Lung (tissue), 12 donors: ENCODE data around the gene MMP24. TPM values are rescaled to one million over a fixed set of nuclear protein-coding genes. Genes with fewer than 3 reads are reported as not detected.

Experiments
- ATAC-seq: fragments of 200-7000 bp; cut with Tn5 transposase; one replicate; pipeline ENCODE4 v1.9.1; 2020; ENCODE audit warnings: moderate number of reproducible peaks; ENCODE audit not compliant: insufficient read depth, low FRiP score
- DNase-seq, 3 donors: peaks; one replicate each; pipeline ENCODE4 v3.0.0-alpha.2; 2013 to 2017
- H3K27ac ChIP-seq, 2 donors: one replicate each; pipeline ENCODE4 v1.5.1; 2013; ENCODE audit warnings: mild to moderate bottlenecking in 2 of 2, moderate library complexity in 2 of 2, control low read depth in 1 of 2, inconsistent platforms in 1 of 2, low read depth in 1 of 2, low read length in 1 of 2
- H3K27me3 ChIP-seq, 3 donors: one replicate each; pipeline ENCODE4 v1.5.1; 2013; ENCODE audit warnings: low read length in 2 of 3; ENCODE audit not compliant: control insufficient read depth in 3 of 3, insufficient read depth in 3 of 3
- H3K36me3 ChIP-seq, 4 donors: one replicate each; pipeline ENCODE4 v1.5.1; 2013; ENCODE audit warnings: low read length in 4 of 4, mild to moderate bottlenecking in 1 of 4, moderate library complexity in 1 of 4; ENCODE audit not compliant: control insufficient read depth in 4 of 4, insufficient read depth in 4 of 4
- H3K4me1 ChIP-seq, 5 donors: one replicate each; pipeline ENCODE4 v1.5.1; 2013; ENCODE audit warnings: low read length in 5 of 5, mild to moderate bottlenecking in 2 of 5, moderate library complexity in 1 of 5; ENCODE audit not compliant: control insufficient read depth in 5 of 5, insufficient read depth in 5 of 5
- H3K4me3 ChIP-seq: one replicate; pipeline ENCODE4 v1.5.1; 2013; ENCODE audit warnings: mild to moderate bottlenecking, control low read depth, moderate library complexity
- H3K9ac ChIP-seq, 2 donors: one replicate each; pipeline ENCODE4 v1.5.1; 2013; ENCODE audit warnings: low read length in 2 of 2, control low read depth in 1 of 2; ENCODE audit not compliant: insufficient read depth in 1 of 2
- H3K9me3 ChIP-seq, 4 donors: one replicate each; pipeline ENCODE4 v1.5.1; 2013; ENCODE audit warnings: low read length in 3 of 4, mild to moderate bottlenecking in 1 of 4, moderate library complexity in 1 of 4; ENCODE audit not compliant: control insufficient read depth in 4 of 4, insufficient read depth in 3 of 4
- WGBS, 2 donors: extraction: QIAGEN DNeasy Blood & Tissue Kit; methylation state at CpG; one replicate each; pipeline ENCODE4 v1.1.7; 2013; 5-methylcytosine and 5-hydroxymethylcytosine counted together
- polyA plus RNA-seq, 2 donors: library from polyadenylated mRNA; stranded (reverse); fragments of 200-250 nt; gene quantifications; one replicate each; pipeline ENCODE4 v1.2.1, GENCODE V29; 2013
- total RNA-seq, 2 donors: library from RNA; depleted of rRNA in 1 of 2; stranded (reverse); fragments of >200 nt in 1 of 2; gene quantifications; one replicate each; pipeline ENCODE4 v1.2.1, GENCODE V29; 2014 to 2021
- TF ChIP-seq, protein P1 (sequence below): IDR thresholded peaks from 2 replicates; pipeline ENCODE4 v1.5.1; 2012; ENCODE audit warnings: mild to moderate bottlenecking; ENCODE audit errors: control extremely low read depth, extremely low read depth
- donor health status: control.
- donor health status: control.
- donor health status: Bipolar disorder and iron deficiency.
- donor health status: healthy.
- donor health status: DM: yes; HTN: yes; CAD: no.

Gene MMP24
- total and polyA plus RNA-seq, 4 donors, result 2.3 to 10.1 (median 6.7) TPM

DNA sequence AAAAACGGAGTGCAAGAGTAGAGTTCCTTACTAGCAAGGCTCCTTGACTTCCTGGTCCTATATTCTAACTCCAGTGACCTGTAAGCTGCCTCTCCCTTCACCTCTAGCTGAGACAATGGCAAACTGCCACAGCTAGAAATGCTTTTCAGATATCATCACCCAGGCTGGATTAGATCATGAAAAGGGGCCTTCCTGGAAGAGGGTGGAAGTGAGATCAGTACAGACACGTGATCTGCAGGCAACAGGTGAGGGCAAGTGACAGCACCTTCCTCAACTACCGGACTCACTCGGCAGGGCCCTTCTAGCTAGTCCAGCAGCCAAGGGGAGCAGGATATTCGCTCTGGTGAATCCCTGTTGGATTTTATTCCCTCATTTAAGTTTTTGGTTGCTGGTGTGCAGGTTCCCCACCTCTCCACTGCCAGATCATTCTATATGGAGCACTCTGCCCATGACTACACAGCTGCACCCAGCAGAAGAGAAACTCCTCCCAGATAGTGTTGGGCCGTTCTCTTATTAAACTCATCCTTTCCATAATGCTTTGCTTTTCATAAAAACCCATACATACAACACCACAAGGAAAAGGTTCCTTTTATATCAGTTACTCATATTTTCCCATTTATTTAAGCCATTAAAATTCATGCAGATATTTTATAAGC is 92.1 kb downstream of the MMP24 start:
- Histone ChIP-seq H3K4me1 (peaks cover 0 to 15% (median 8%) of the 10 kb centered on the region in 5 donors), H3K27ac (peak overlapping the region; percentile 41 to 84), H3K9ac (no peak overlapping the region), H3K36me3 (no peaks in the 10 kb centered on the region), H3K4me3 (no peak overlapping the region), H3K27me3 (no peaks in the 10 kb centered on the region), H3K9me3 (no peaks in the 10 kb centered on the region)
- TF ChIP-seq, protein P1, sequence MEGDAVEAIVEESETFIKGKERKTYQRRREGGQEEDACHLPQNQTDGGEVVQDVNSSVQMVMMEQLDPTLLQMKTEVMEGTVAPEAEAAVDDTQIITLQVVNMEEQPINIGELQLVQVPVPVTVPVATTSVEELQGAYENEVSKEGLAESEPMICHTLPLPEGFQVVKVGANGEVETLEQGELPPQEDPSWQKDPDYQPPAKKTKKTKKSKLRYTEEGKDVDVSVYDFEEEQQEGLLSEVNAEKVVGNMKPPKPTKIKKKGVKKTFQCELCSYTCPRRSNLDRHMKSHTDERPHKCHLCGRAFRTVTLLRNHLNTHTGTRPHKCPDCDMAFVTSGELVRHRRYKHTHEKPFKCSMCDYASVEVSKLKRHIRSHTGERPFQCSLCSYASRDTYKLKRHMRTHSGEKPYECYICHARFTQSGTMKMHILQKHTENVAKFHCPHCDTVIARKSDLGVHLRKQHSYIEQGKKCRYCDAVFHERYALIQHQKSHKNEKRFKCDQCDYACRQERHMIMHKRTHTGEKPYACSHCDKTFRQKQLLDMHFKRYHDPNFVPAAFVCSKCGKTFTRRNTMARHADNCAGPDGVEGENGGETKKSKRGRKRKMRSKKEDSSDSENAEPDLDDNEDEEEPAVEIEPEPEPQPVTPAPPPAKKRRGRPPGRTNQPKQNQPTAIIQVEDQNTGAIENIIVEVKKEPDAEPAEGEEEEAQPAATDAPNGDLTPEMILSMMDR, result no peak
- WGBS, 2 donors, result 65 to 79% methylated on average over 6 of the region's 6 CpGs
- peak in 1 of 3 donors; percentile 29 for DNase-seq
- peak; percentile 42 for ATAC-seq

- Histone ChIP-seq H3K9ac (no peak overlapping the region), H3K27ac (peak overlapping the region in 1 of 2 donors; percentile 23)
- no peak for ATAC-seq
These were observed 92.8 kb downstream of the MMP24 start for GRCh38 chr20:35319192-35319870.

GRCh38 chr20:35319871-35320197 is 93.3 kb downstream of the MMP24 start:
- TF ChIP-seq, protein P1, result no peak
- Histone ChIP-seq H3K9ac (no peak overlapping the region), H3K27ac (peak overlapping the region in 1 of 2 donors; percentile 63), H3K4me3 (no peak overlapping the region), H3K9me3 (no peaks in the 10 kb centered on the region), H3K27me3 (no peaks in the 10 kb centered on the region), H3K36me3 (no peaks in the 10 kb centered on the region), H3K4me1 (peaks cover 0 to 15% (median 8%) of the 10 kb centered on the region in 5 donors)
- ATAC-seq (no peak), DNase-seq (no peak)

More at GRCh38 chr20:35319192-35319870, 92.8 kb downstream of the MMP24 start:
- no peaks in the 10 kb centered on the region for H3K36me3 ChIP-seq
- no peak for DNase-seq
- WGBS, 2 donors, result 67 to 89% methylated on average over 5 of the region's 5 CpGs
- H3K4me3 ChIP-seq, result no peak overlapping the region
- H3K4me1 ChIP-seq, result peaks cover 0 to 15% (median 8%) of the 10 kb centered on the region in 5 donors
- TF ChIP-seq, protein P1, result no peak
- no peaks in the 10 kb centered on the region for H3K9me3 ChIP-seq
- H3K27me3 ChIP-seq, result no peaks in the 10 kb centered on the region
